MCF 10A (cell line): ENCODE data around the gene VCPKMT. TPM values are rescaled to one million over a fixed set of nuclear protein-coding genes. Genes with fewer than 3 reads are reported as not detected.

Experiments
- BruUV-seq: library from RNA; stranded (reverse); fragments of 400-500 nt; replicated peaks from 2 replicates; lab custom pipeline; 2021; lab: Mats Ljungman, UMichigan
- CTCF ChIA-PET: fragments of 300-600 bp; sonication (Branson Sonifier 250); formaldehyde crosslinking; extraction: SDS; loops from one replicate; lab custom pipeline; 2021; ENCODE audit warnings: antibody characterized with exemption, inconsistent platforms; lab: Yijun Ruan, JAX
- POLR2A ChIA-PET: fragments of 300-600, 350-650 bp; sonication (Branson Sonifier 250); formaldehyde crosslinking; extraction: SDS; loops from one replicate; lab custom pipeline; 2020; ENCODE audit warnings: antibody characterized with exemption, inconsistent platforms; lab: Yijun Ruan, JAX
- DNase-seq: peaks from one replicate; pipeline ENCODE4 v3.0.0-alpha.2; 2018; ENCODE audit not compliant: unreplicated experiment
- H3K27ac Mint-ChIP-seq: one replicate; pipeline ENCODE4 v1.8.0; 2022; ENCODE audit warnings: mild to moderate bottlenecking, low read depth, mixed read lengths; ENCODE audit not compliant: unreplicated experiment
- H3K27me3 Mint-ChIP-seq: one replicate; pipeline ENCODE4 v1.8.0; 2022; ENCODE audit warnings: mixed read lengths; ENCODE audit not compliant: insufficient read depth, unreplicated experiment
- H3K36me3 Mint-ChIP-seq: one replicate; pipeline ENCODE4 v1.8.0; 2022; ENCODE audit warnings: mild to moderate bottlenecking, moderate library complexity, mixed read lengths; ENCODE audit not compliant: insufficient read depth, unreplicated experiment
- H3K4me1 Mint-ChIP-seq: one replicate; pipeline ENCODE4 v1.8.0; 2022; ENCODE audit warnings: mixed read lengths; ENCODE audit not compliant: insufficient read depth, unreplicated experiment
- H3K4me3 Mint-ChIP-seq: one replicate; pipeline ENCODE4 v1.8.0; 2022; ENCODE audit warnings: mild to moderate bottlenecking, moderate library complexity, mixed read lengths; ENCODE audit not compliant: unreplicated experiment
- H3K9me3 Mint-ChIP-seq: one replicate; pipeline ENCODE4 v1.8.0; 2022; ENCODE audit warnings: mixed read lengths; ENCODE audit not compliant: unreplicated experiment
- CTCF ChIP-seq: fragments of 200-600 bp; IDR thresholded peaks from one replicate; pipeline ENCODE4 v1.8.0; 2022; ENCODE audit warnings: antibody characterized with exemption, mild to moderate bottlenecking; ENCODE audit not compliant: unreplicated experiment
- intact Hi-C: fragments of 100-400 bp; cut with micrococcal nuclease; formaldehyde crosslinking; loops from 2 replicates; pipeline ENCODE4 v1.14.1; 2022
- total RNA-seq: library from RNA; stranded (reverse); gene quantifications from 2 replicates; pipeline ENCODE4 v1.2.3, GENCODE V29; 2022

The VCPKMT gene
- total RNA-seq, 1 experiment from 2014 or later, result 7.2 TPM

GRCh38 chr14:50139192-50139591 is 22.8 kb upstream of the VCPKMT start:
- no peak for DNase-seq
- Mint-ChIP-seq H3K9me3 (no peaks in the 10 kb centered on the region), H3K27ac (no peak overlapping the region), H3K4me1 (no peaks in the 10 kb centered on the region), H3K27me3 (no peaks in the 10 kb centered on the region), H3K36me3 (peaks cover 13% of the 10 kb centered on the region), H3K4me3 (no peak overlapping the region)
- no TSS peak for BruUV-seq
- intact Hi-C loops, result no loop called here
- TF ChIP-seq CTCF, result no peak
- ChIA-PET POLR2A (interaction anchor here (0.7 to 1.4 kb wide), 2 partner anchors 13 to 21 kb away, joined by 3 read pairs; no protein-coding TSS in a partner anchor), CTCF (interaction anchor here (0.6 kb wide), 3 partner anchors 111 to 273 kb away, joined by 3 read pairs; no protein-coding TSS in a partner anchor)

- CTCF ChIA-PET, result interaction anchor here (0.5 to 1.2 kb wide), 3 partner anchors 11 to 71 kb away, joined by 3 read pairs; no protein-coding TSS in a partner anchor
- intact Hi-C loops, result no loop called here
- Mint-ChIP-seq H3K4me3 (no peak overlapping the region), H3K27ac (no peak overlapping the region), H3K27me3 (no peaks in the 10 kb centered on the region), H3K4me1 (no peaks in the 10 kb centered on the region), H3K9me3 (peaks cover 6% of the 10 kb centered on the region), H3K36me3 (peaks cover 57% of the 10 kb centered on the region)
- BruUV-seq, result no TSS peak
- POLR2A ChIA-PET, result no interaction called here
- no peak for TF ChIP-seq CTCF
- DNase-seq, result no peak
Observed at GRCh38 chr14:50127802-50128201, 11.4 kb upstream of the VCPKMT start.

GRCh38 chr14:50123062-50123461 is 6.7 kb upstream of the VCPKMT start:
- TF ChIP-seq CTCF, result no peak
- no peaks in the 10 kb centered on the region for H3K4me1 Mint-ChIP-seq
- no peak for DNase-seq
- CTCF ChIA-PET, result no interaction called here
- peaks cover 38% of the 10 kb centered on the region for H3K36me3 Mint-ChIP-seq
- H3K9me3 Mint-ChIP-seq, result no peaks in the 10 kb centered on the region
- H3K4me3 Mint-ChIP-seq, result no peak overlapping the region
- no peak overlapping the region for H3K27ac Mint-ChIP-seq
- POLR2A ChIA-PET, result no interaction called here
- BruUV-seq, result no TSS peak
- no peaks in the 10 kb centered on the region for H3K27me3 Mint-ChIP-seq
- intact Hi-C loops, result no loop called here

- Mint-ChIP-seq H3K27me3 (no peaks in the 10 kb centered on the region), H3K36me3 (peaks cover 39% of the 10 kb centered on the region), H3K4me1 (no peaks in the 10 kb centered on the region), H3K4me3 (no peak overlapping the region), H3K9me3 (no peaks in the 10 kb centered on the region), H3K27ac (no peak overlapping the region)
- CTCF ChIA-PET, result no interaction called here
- POLR2A ChIA-PET, result no interaction called here
- intact Hi-C loops, result no loop called here
- no TSS peak for BruUV-seq
- TF ChIP-seq CTCF, result no peak
- DNase-seq, result no peak
Observed at GRCh38 chr14:50122291-50122690, 5.9 kb upstream of the VCPKMT start.
